H7 (cell line): Measurements from ENCODE around the gene AUTS2. TPM values are rescaled to one million over a fixed set of nuclear protein-coding genes. Genes with fewer than 3 reads are reported as not detected.

Source experiments
- DNase-seq: peaks from one replicate; pipeline ENCODE4 v3.0.0; 2012
- H3K27me3 ChIP-seq: 2 replicates; pipeline ENCODE4 v1.6.0; 2011; ENCODE audit warnings: mild to moderate bottlenecking, low read length; ENCODE audit not compliant: control insufficient read depth, insufficient read depth
- H3K36me3 ChIP-seq: replicated peaks from 2 replicates; pipeline ENCODE4 v1.5.1; 2011; ENCODE audit warnings: low read length; ENCODE audit not compliant: control insufficient read depth, insufficient read depth
- H3K4me3 ChIP-seq: 2 replicates; pipeline ENCODE4 v1.5.1; 2011; ENCODE audit warnings: low read depth, mild to moderate bottlenecking, control low read depth, low read length, moderate library complexity; ENCODE audit not compliant: insufficient read depth
- total RNA-seq: library from RNA; depleted of rRNA; stranded (reverse); fragments of >200 nt; shearing (Covaris generic); gene quantifications from 2 replicates; pipeline ENCODE4 v1.2.3, GENCODE V29; 2014

Gene AUTS2
- total RNA-seq, 1 experiment from 2014 or later: 16.1 TPM

- H3K27me3 ChIP-seq: no peaks in the 10 kb centered on the region
- no peak overlapping the region for H3K4me3 ChIP-seq
- peak; percentile 23 for DNase-seq
- H3K36me3 ChIP-seq: no peaks in the 10 kb centered on the region
Measured at GRCh38 chr7:70047891-70048448, 449.7 kb downstream of the AUTS2 start.

DNA sequence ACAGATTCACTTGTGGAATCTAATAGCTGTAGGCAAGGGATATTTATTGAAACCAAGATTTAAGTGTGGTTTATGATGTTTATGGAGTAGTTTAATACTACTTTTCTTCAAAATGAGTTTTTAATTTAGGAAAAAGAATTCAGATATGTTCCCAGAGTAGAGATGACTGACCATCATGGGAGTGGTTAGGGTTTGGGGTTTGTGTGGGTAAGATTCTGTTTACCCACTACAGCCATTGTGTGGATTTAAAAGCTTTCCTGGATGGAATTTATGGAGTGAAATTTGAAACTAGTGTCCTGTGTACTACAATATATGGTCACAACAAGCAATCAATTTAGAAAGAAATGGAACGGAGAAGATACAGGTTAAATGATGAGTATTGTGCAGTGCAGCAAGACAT lies 453.5 kb downstream of the AUTS2 start:
- no peaks in the 10 kb centered on the region for H3K36me3 ChIP-seq
- no peak overlapping the region for H3K4me3 ChIP-seq
- DNase-seq: no peak
- H3K27me3 ChIP-seq: no peaks in the 10 kb centered on the region

DNA sequence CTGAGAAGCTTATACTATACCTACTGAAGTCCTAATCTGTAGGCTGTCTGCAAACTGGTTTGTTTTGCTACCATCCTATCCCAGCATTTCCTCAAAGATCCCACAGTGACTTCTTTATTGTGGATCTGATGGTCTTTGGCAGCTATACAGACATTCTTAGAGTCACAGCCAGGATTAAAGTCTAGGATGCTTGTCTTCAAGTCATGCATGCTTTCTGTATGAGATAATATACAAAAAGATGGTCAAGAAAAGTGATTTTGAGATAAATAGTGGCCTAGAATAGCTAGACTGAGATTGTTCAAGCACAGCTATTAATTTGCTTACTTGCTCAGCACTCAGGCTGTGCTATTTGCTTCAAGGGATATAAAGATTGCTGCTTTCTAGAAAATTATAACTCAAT lies 454.4 kb downstream of the AUTS2 start:
- DNase-seq: no peak
- Histone ChIP-seq H3K27me3 (no peaks in the 10 kb centered on the region), H3K4me3 (no peak overlapping the region), H3K36me3 (no peaks in the 10 kb centered on the region)

GRCh38 chr7:70053421-70053820 lies 455.1 kb downstream of the AUTS2 start:
- Histone ChIP-seq H3K36me3 (no peaks in the 10 kb centered on the region), H3K27me3 (no peaks in the 10 kb centered on the region), H3K4me3 (no peak overlapping the region)
- no peak for DNase-seq

DNA sequence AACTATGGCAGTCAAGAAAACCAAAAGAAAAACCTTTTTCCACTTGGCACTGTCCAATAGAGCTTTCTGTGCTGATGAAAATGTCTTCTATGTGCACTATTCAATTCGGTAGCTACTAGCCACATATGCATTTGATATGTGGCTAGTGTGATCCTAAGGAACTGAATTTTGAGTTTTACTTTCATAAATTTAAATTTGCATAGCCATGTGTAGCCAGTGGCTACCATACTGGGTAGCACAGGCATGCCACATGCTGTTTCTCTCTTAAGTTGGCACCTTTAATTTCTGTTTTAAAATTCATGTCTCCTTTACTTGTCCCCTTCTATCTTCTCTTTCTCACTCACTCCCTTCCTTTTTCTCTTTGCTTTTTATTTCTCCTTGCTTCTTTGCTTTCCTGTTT lies 455.7 kb downstream of the AUTS2 start:
- Histone ChIP-seq H3K4me3 (no peak overlapping the region), H3K27me3 (no peaks in the 10 kb centered on the region), H3K36me3 (no peaks in the 10 kb centered on the region)
- DNase-seq: no peak

GRCh38 chr7:70056363-70056762 lies 458.1 kb downstream of the AUTS2 start:
- DNase-seq: no peak
- H3K36me3 ChIP-seq: no peaks in the 10 kb centered on the region
- H3K4me3 ChIP-seq: no peak overlapping the region
- H3K27me3 ChIP-seq: no peaks in the 10 kb centered on the region

- no peaks in the 10 kb centered on the region for H3K36me3 ChIP-seq
- no peak overlapping the region for H3K4me3 ChIP-seq
- H3K27me3 ChIP-seq: no peaks in the 10 kb centered on the region
- DNase-seq: peak; percentile 30
Measured at GRCh38 chr7:70060298-70061068, 462.2 kb downstream of the AUTS2 start.

DNA sequence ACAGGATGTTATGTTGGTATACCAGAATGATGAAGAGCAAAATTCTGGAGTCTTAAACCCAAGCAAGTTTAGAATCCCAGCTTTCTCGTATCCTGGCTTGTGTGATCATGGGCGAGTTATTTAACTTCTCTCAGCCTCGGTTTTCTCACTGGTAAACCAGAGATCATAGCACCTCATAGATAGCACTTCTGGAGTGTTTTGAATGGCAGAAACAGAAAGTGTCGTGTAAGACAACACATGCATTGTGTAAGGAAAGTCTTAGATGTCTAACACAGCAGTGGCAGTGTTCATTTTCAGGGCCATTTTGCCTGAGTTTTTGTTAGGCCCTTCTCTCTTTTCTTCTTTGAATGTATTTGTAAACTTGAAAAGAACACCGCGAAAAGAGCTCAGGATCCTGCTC lies 465.1 kb downstream of the AUTS2 start:
- no peak overlapping the region for H3K4me3 ChIP-seq
- DNase-seq: no peak
- H3K36me3 ChIP-seq: no peaks in the 10 kb centered on the region
- H3K27me3 ChIP-seq: no peaks in the 10 kb centered on the region

- no peaks in the 10 kb centered on the region for H3K36me3 ChIP-seq
- no peak for DNase-seq
- no peaks in the 10 kb centered on the region for H3K27me3 ChIP-seq
- H3K4me3 ChIP-seq: no peak overlapping the region
Measured at GRCh38 chr7:70063927-70064326, 465.7 kb downstream of the AUTS2 start.

- H3K27me3 ChIP-seq: no peaks in the 10 kb centered on the region
- no peak for DNase-seq
- no peaks in the 10 kb centered on the region for H3K36me3 ChIP-seq
- no peak overlapping the region for H3K4me3 ChIP-seq
Measured at GRCh38 chr7:70066844-70067243, 468.6 kb downstream of the AUTS2 start.

DNA sequence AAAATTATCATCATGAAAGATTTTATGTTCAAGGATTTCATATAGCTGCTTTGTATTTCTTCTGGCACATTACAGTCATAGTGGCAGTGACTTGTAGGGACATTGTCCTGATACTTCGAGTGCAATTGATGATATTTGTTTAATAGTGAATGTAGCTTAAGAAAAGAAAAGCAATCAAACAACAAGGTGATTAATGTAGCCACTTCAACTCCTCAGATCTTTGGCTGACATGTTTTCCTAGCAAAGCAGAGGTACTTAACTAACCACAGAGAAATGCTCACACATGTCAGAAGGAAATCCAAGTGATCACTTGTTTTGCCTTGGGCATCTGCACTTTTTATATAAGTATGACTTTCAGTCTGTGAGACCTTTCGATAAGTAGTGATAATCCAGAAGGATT lies 470.3 kb downstream of the AUTS2 start:
- Histone ChIP-seq H3K27me3 (no peaks in the 10 kb centered on the region), H3K36me3 (no peaks in the 10 kb centered on the region), H3K4me3 (no peak overlapping the region)
- DNase-seq: no peak

DNA sequence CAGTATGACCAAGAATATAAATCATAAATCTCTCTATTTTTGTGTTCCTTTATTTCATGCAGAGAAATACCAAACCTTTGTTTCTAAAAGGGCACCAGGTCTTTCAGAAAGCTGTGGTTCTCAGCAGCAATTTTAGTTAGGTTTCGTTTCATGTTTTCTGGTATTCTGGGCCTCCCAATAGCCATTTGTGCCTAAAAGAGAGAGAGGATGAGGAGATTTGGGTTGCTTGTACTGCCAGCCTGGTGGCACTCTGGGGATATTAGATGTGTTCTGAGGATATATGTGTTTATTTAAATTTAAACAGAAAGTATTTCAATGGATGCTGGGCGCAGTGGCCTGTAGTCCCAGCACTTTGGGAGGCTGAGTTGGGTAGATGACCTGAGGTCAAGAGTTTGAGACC lies 471.7 kb downstream of the AUTS2 start:
- Histone ChIP-seq H3K4me3 (no peak overlapping the region), H3K27me3 (no peaks in the 10 kb centered on the region), H3K36me3 (no peaks in the 10 kb centered on the region)
- no peak for DNase-seq

- no peaks in the 10 kb centered on the region for H3K27me3 ChIP-seq
- DNase-seq: no peak
- H3K36me3 ChIP-seq: no peaks in the 10 kb centered on the region
- no peak overlapping the region for H3K4me3 ChIP-seq
Measured at GRCh38 chr7:70071766-70072165, 473.5 kb downstream of the AUTS2 start.

DNA sequence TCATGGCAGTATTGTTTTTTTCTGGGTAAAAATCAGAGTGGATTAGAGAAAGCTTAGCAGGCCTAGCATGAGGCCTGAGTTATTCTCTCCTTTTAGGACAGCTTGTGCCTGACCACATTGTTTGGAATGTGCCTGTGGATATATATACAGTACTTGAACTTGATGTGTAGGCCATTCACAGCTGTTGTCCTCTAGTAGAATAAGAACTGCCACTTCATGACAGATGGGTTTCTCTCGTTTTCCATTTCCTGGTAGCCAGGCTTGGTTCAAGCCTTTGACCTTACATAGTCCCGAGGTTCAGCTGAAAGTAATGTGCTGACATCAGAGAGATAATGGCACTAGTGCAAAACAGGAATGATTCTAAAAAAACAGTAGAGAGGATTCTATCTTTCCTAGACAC lies 473.9 kb downstream of the AUTS2 start:
- no peaks in the 10 kb centered on the region for H3K36me3 ChIP-seq
- no peak for DNase-seq
- no peak overlapping the region for H3K4me3 ChIP-seq
- H3K27me3 ChIP-seq: no peaks in the 10 kb centered on the region

GRCh38 chr7:70076325-70076724 lies 478.1 kb downstream of the AUTS2 start:
- Histone ChIP-seq H3K36me3 (no peaks in the 10 kb centered on the region), H3K27me3 (no peaks in the 10 kb centered on the region), H3K4me3 (no peak overlapping the region)
- no peak for DNase-seq
